Dendritic cell treated with granulocyte-macrophage colony-stimulating factor and Interleukin-4, amounts not matched to agents 40 ng/mL and 50 ng/mL, for 4 days (primary cell): ENCODE data around the gene ADAT1.
A peak's percentile ranks its signal among the peaks of the same experiment; 100 is the strongest.

ENCODE experiments used
- H3K27ac Mint-ChIP-seq: one replicate; pipeline ENCODE4 v1.8.0; 2022; ENCODE audit warnings: mild to moderate bottlenecking, mixed read lengths
- H3K27me3 Mint-ChIP-seq: one replicate; pipeline ENCODE4 v1.8.0; 2022; ENCODE audit warnings: mild to moderate bottlenecking, mixed read lengths
- H3K36me3 Mint-ChIP-seq: one replicate; pipeline ENCODE4 v1.8.0; 2022; ENCODE audit warnings: low read depth, mixed read lengths
- H3K4me1 Mint-ChIP-seq: one replicate; pipeline ENCODE4 v1.8.0; 2022; ENCODE audit warnings: low read depth, mixed read lengths
- H3K4me3 Mint-ChIP-seq: one replicate; pipeline ENCODE4 v1.8.0; 2022; ENCODE audit warnings: mild to moderate bottlenecking, moderate library complexity, mixed read lengths
- H3K9me3 Mint-ChIP-seq: one replicate; pipeline ENCODE4 v1.8.0; 2022; ENCODE audit warnings: mixed read lengths
- intact Hi-C: fragments of 100-400 bp; cut with micrococcal nuclease; formaldehyde crosslinking; loops from one replicate; pipeline ENCODE4 v1.15.0; 2022

Gene ADAT1, protein sequence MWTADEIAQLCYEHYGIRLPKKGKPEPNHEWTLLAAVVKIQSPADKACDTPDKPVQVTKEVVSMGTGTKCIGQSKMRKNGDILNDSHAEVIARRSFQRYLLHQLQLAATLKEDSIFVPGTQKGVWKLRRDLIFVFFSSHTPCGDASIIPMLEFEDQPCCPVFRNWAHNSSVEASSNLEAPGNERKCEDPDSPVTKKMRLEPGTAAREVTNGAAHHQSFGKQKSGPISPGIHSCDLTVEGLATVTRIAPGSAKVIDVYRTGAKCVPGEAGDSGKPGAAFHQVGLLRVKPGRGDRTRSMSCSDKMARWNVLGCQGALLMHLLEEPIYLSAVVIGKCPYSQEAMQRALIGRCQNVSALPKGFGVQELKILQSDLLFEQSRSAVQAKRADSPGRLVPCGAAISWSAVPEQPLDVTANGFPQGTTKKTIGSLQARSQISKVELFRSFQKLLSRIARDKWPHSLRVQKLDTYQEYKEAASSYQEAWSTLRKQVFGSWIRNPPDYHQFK

GRCh38 chr16:75622761-75623605 is at the start of gene ADAT1:
Gene ADAT1, minus strand, starts transcription at chr16:75623281. Its CDS starts 2,482 bp downstream, at chr16:75620799.
- Mint-ChIP-seq H3K4me1 (peaks cover 28% of the 10 kb centered on the region), H3K27ac (peak within 1 kb of the TSS; percentile 97), H3K36me3 (peaks cover 60% of the 10 kb centered on the region), H3K4me3 (peak within 1 kb of the TSS; percentile 88), H3K27me3 (no peaks in the 10 kb centered on the region), H3K9me3 (no peaks in the 10 kb centered on the region)
- intact Hi-C loops: loop anchor here (1.0 to 10.0 kb wide), 4 partner anchors 24 to 190 kb away; partner anchors contain the start of genes CFDP1, KARS1, TERF2IP and TMEM170A

GRCh38 chr16:75667503-75667902 is 44.4 kb upstream of the ADAT1 start:
- intact Hi-C loops: no loop called here
- Mint-ChIP-seq H3K4me1 (no peaks in the 10 kb centered on the region), H3K27me3 (no peaks in the 10 kb centered on the region), H3K4me3 (no peak overlapping the region), H3K27ac (no peak overlapping the region), H3K9me3 (no peaks in the 10 kb centered on the region), H3K36me3 (no peaks in the 10 kb centered on the region)

- Mint-ChIP-seq H3K4me3 (no peak overlapping the region), H3K9me3 (no peaks in the 10 kb centered on the region), H3K36me3 (peaks cover 36% of the 10 kb centered on the region), H3K27me3 (no peaks in the 10 kb centered on the region), H3K4me1 (no peaks in the 10 kb centered on the region), H3K27ac (no peak overlapping the region)
- intact Hi-C loops: no loop called here
These were observed 37.7 kb upstream of the ADAT1 start for GRCh38 chr16:75660726-75661302.

DNA sequence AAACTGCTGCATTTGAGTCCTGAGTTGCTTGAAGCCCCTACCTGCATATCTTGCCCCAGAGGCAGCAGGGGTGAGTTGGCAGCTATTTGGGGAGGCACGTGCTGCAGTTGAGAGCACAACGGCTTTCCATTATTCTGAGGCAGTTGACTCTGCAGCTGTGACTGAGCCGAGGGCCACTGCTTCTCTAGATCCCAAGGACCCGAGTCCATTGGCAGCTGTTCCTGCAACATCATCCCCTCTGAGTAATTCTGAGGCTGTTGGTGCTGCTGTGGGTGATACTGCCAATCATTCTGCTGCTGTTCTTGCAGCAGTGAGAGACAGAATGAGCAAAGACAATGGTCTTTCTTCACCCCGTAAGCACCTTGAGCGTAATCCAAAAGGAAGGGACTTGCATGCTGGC is 37.2 kb upstream of the ADAT1 start:
- Mint-ChIP-seq H3K9me3 (no peaks in the 10 kb centered on the region), H3K36me3 (peaks cover 40% of the 10 kb centered on the region), H3K27me3 (no peaks in the 10 kb centered on the region), H3K4me1 (no peaks in the 10 kb centered on the region), H3K4me3 (no peak overlapping the region), H3K27ac (no peak overlapping the region)
- intact Hi-C loops: no loop called here

DNA sequence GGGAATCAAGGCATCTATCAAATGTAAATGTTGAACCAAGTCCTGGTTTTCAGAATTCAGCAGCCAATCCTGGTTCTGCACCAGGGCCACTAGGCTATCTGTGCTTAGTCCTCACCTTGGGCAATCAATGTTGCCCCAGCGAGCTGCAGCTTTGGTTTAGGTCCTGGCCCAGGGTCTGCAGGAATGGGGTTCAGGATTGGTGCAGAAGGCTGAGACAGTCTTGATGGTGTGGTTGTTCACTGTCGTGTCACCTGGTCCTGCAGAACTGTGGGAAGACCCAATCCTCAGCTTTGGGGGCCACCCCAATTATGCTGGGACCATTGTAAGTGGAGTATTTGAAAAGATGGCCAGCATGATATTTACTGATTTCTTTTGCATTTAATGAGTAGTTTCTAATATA is 35.1 kb upstream of the ADAT1 start:
- Mint-ChIP-seq H3K9me3 (no peaks in the 10 kb centered on the region), H3K27me3 (no peaks in the 10 kb centered on the region), H3K36me3 (peaks cover 61% of the 10 kb centered on the region), H3K27ac (no peak overlapping the region), H3K4me1 (no peaks in the 10 kb centered on the region), H3K4me3 (no peak overlapping the region)
- intact Hi-C loops: loop anchor here (10.0 kb wide), 1 partner anchor 107 kb away; no protein-coding TSS in a partner anchor

- H3K27me3 Mint-ChIP-seq: no peaks in the 10 kb centered on the region
- H3K36me3 Mint-ChIP-seq: peaks cover 68% of the 10 kb centered on the region
- H3K4me1 Mint-ChIP-seq: peaks cover 34% of the 10 kb centered on the region
- intact Hi-C loops: loop anchor here (5.0 to 10.0 kb wide), 2 partner anchors 42 to 111 kb away; no protein-coding TSS in a partner anchor
- no peaks in the 10 kb centered on the region for H3K9me3 Mint-ChIP-seq
- no peak overlapping the region for H3K4me3 Mint-ChIP-seq
- H3K27ac Mint-ChIP-seq: no peak overlapping the region
These were observed 30.8 kb upstream of the ADAT1 start for GRCh38 chr16:75653922-75654321.

DNA sequence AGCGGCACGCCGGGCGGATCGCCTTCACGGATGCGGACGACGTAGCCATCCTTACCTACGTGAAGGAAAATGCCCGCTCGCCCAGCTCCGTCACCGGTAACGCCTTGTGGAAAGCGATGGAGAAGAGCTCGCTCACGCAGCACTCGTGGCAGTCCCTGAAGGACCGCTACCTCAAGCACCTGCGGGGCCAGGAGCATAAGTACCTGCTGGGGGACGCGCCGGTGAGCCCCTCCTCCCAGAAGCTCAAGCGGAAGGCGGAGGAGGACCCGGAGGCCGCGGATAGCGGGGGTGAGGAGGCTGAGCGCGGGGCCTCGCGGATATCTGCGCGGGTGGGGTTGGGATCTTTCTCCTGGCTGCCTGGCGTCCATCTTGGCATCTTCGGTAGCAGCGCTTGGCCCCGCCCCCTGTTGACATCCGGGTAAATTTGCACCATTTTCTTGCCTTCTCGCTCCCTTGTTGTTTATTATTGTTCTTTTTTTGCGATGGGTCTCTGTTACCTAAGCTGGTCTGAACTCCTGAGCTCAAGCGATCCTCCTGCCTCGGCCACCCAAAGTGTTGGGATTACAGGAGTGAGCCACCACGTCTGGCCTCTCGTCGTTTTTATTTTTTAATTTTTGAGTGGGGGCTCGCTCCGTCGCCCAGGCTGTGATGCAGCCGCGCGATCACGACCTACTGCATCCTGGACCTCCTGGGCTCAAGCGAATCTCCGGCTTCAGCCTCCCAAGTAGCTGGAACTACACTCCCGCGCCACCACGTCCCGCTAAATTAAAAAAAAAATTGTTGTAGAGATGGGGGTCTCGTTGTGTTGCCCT is 25.4 kb upstream of the ADAT1 start:
- no peaks in the 10 kb centered on the region for H3K9me3 Mint-ChIP-seq
- intact Hi-C loops: loop anchor here (1.0 to 5.0 kb wide), 3 partner anchors 81 to 1544 kb away; partner anchors contain the start of genes CFDP1, GABARAPL2 and MON1B
- peak overlapping the region; percentile 96 for H3K27ac Mint-ChIP-seq
- H3K4me3 Mint-ChIP-seq: peak overlapping the region; percentile 98
- H3K36me3 Mint-ChIP-seq: peaks cover 60% of the 10 kb centered on the region
- H3K4me1 Mint-ChIP-seq: peaks cover 47% of the 10 kb centered on the region
- H3K27me3 Mint-ChIP-seq: no peaks in the 10 kb centered on the region

DNA sequence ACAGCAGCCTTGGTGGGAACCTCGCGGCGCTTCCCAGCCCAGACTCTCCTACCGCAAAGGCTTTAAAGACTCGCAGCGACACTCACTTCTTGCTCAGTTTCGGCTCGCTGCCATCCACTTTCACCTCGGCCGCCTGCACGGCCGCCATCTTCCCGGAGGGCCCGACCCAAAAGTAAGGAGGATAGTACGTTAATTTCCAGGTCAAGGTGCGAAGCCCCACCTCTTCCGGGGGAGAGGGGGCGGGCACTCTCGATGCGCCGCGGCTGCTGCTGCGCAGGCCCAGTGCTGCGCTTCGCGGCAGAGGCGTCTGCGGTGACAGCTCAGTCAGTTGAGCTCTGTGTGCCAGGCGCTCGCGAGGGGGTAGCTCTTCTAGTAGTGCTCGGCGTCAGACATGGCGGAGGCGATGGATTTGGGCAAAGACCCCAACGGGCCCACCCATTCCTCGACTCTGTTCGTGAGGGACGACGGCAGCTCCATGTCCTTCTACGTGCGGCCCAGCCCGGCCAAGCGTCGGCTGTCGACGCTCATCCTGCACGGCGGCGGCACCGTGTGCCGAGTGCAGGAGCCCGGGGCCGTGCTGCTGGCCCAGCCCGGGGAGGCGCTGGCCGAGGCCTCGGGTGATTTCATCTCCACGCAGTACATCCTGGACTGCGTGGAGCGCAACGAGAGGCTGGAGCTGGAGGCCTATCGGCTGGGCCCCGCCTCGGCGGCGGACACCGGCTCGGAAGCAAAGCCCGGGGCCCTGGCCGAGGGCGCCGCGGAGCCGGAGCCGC is 24.6 kb upstream of the ADAT1 start, which contains the start of the genes KARS1 and TERF2IP:
TSS of gene KARS1 (minus strand) at position 174 of the 773 bp plus-strand sequence. CDS start at position 148, 26 bp downstream.
TSS of gene TERF2IP (plus strand) at position 282 of the 773 bp plus-strand sequence. CDS start at position 392, 110 bp downstream.
- Mint-ChIP-seq H3K27ac (peak within 1 kb of the TSS; percentile 96), H3K27me3 (no peaks in the 10 kb centered on the region), H3K4me1 (peaks cover 44% of the 10 kb centered on the region), H3K36me3 (peaks cover 62% of the 10 kb centered on the region), H3K9me3 (no peaks in the 10 kb centered on the region), H3K4me3 (peak within 1 kb of the TSS; percentile 98)
- intact Hi-C loops: loop anchor here (1.0 to 5.0 kb wide), 4 partner anchors 24 to 1545 kb away; partner anchors contain the start of genes ADAT1, CFDP1, GABARAPL2 and MON1B

DNA sequence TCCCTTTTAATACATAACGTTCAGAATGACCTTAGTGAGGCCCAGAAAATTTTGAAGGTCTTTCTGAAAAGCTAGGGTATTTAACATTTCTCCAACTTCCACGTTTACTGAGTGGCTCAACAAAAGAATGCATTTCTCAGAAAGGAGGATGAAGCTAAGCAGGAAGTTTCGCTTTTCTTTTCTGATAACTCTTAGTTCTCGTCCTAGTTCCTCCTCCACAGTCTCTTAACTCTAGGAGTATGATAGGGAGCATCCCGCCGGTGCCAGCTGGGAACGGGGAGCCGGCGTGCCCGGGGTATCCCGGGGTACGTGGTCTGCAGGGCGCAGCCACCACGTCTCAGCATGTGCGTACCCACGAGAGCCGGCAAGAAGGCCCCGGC is 24.0 kb upstream of the ADAT1 start:
- intact Hi-C loops: loop anchor here (1.0 to 5.0 kb wide), 3 partner anchors 24 to 1545 kb away; partner anchors contain the start of genes ADAT1, GABARAPL2 and MON1B

DNA sequence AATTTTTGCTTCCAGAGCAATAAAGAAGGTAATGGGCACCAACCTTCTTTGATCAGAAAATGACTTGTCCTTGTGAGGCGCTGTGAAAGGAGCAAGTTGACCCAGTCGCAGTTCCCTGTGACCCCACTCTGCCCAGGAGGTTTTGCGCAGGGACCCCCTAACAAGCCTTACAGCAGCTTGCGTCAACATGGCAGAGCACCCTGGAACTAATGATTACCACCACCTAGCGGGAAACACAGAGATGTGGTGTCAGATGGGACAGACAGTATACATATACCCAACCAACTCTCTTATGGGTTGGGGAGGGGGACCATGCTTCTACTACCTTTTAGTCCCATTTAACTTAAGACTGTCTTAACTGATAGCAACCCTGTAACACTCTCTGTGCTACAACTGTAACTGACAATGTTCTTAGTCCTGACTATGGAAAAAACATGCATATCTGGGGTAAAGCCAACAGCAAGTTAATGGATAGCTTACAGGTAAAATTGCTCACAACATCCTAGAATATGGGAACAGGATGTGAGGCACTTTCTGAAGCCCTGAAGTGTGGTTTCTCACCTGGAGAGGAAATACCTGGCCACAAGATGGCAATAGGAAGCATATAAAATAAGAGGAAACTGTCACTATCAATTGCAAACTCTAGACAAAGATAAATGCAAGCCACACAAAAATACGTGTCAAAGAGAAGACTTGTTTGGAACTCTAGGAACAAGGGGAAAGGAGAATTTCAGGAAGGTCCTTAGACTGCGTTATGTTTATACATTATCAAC is 21.3 kb upstream of the ADAT1 start:
- no peaks in the 10 kb centered on the region for H3K27me3 Mint-ChIP-seq
- H3K36me3 Mint-ChIP-seq: peaks cover 82% of the 10 kb centered on the region
- H3K4me3 Mint-ChIP-seq: no peak overlapping the region
- peaks cover 14% of the 10 kb centered on the region for H3K4me1 Mint-ChIP-seq
- intact Hi-C loops: loop anchor here (5.0 kb wide), 2 partner anchors 77 to 1548 kb away; partner anchors contain the start of genes GABARAPL2 and MON1B
- H3K27ac Mint-ChIP-seq: no peak overlapping the region
- no peaks in the 10 kb centered on the region for H3K9me3 Mint-ChIP-seq

More for the DNA sequence above, 24.0 kb upstream of the ADAT1 start:
- peaks cover 38% of the 10 kb centered on the region for H3K4me1 Mint-ChIP-seq
- H3K4me3 Mint-ChIP-seq: peak overlapping the region; percentile 98
- no peaks in the 10 kb centered on the region for H3K27me3 Mint-ChIP-seq
- H3K9me3 Mint-ChIP-seq: no peaks in the 10 kb centered on the region
- H3K27ac Mint-ChIP-seq: peak overlapping the region; percentile 96
- H3K36me3 Mint-ChIP-seq: peaks cover 66% of the 10 kb centered on the region

DNA sequence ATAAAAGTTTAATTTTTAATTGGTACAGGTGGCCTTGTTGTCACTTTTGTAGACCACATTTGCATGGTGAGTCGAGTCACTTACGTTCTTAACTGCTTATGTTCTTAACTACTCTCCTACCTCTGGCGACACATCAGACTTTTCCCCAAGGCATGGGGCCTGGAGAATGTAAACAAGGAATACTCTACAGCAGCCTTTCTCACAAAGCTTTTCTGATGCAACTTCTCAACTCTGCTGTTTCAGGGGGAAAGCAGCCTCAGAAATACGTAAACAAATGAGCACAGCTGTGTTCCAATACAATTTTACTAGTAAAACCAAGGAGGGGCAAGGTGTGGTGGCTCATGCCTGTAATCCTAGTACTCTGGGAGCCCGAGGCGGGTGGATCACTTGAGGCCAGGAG is 17.5 kb upstream of the ADAT1 start:
- H3K36me3 Mint-ChIP-seq: peaks cover 99% of the 10 kb centered on the region
- peaks cover 13% of the 10 kb centered on the region for H3K4me1 Mint-ChIP-seq
- H3K9me3 Mint-ChIP-seq: no peaks in the 10 kb centered on the region
- H3K4me3 Mint-ChIP-seq: no peak overlapping the region
- intact Hi-C loops: no loop called here
- H3K27ac Mint-ChIP-seq: no peak overlapping the region
- no peaks in the 10 kb centered on the region for H3K27me3 Mint-ChIP-seq
